Osteoblast (primary cell): ENCODE data around the gene GTF2IRD1. TPM values are rescaled to one million over a fixed set of nuclear protein-coding genes. Genes with fewer than 3 reads are reported as not detected.
"Not testable (repeated sequence)": the region's sequence is repeated elsewhere in the genome, so short reads cannot be mapped to it uniquely, and the experiment has no call there.

ENCODE experiments used
- DNase-seq: peaks from one replicate; pipeline ENCODE4 v3.0.0; 2011; ENCODE audit warnings: low spot score, mixed read lengths; ENCODE audit not compliant: insufficient read length; ENCODE audit errors: missing footprints
- H2AFZ ChIP-seq: 2 replicates; pipeline ENCODE4 v1.6.0; 2011; ENCODE audit warnings: mild to moderate bottlenecking, low read length
- H3K27ac ChIP-seq: 2 replicates; pipeline ENCODE4 v1.5.1; 2011; ENCODE audit warnings: mild to moderate bottlenecking, low read depth, low read length, moderate library complexity
- H3K27me3 ChIP-seq: 2 replicates; pipeline ENCODE4 v1.6.0; 2012; ENCODE audit warnings: mild to moderate bottlenecking, control low read depth, inconsistent platforms, low read length, moderate library complexity; ENCODE audit not compliant: insufficient read depth
- H3K36me3 ChIP-seq: 2 replicates; pipeline ENCODE4 v1.5.1; 2011; ENCODE audit warnings: mild to moderate bottlenecking, low read length, control low read depth, moderate library complexity; ENCODE audit not compliant: insufficient read depth
- H3K4me1 ChIP-seq: 2 replicates; pipeline ENCODE4 v1.5.1; 2011; ENCODE audit warnings: mild to moderate bottlenecking, low read length, control low read depth, moderate library complexity; ENCODE audit not compliant: insufficient read depth
- H3K4me2 ChIP-seq: 2 replicates; pipeline ENCODE4 v1.6.0; 2011; ENCODE audit warnings: mild to moderate bottlenecking, low read length; ENCODE audit not compliant: insufficient read depth
- H3K4me3 ChIP-seq: fragments of 200-600 bp; sonication (generic); 3 replicates; pipeline ENCODE4 v1.5.1; 2012; ENCODE audit warnings: mild to moderate bottlenecking, low read length, inconsistent platforms; ENCODE audit not compliant: insufficient read depth
- H3K79me2 ChIP-seq: 2 replicates; pipeline ENCODE4 v1.6.0; 2012; ENCODE audit warnings: mild to moderate bottlenecking, low read length, control low read depth, inconsistent platforms; ENCODE audit not compliant: insufficient read depth
- H3K9me3 ChIP-seq: 2 replicates; pipeline ENCODE4 v1.5.1; 2011; ENCODE audit warnings: low read depth, low read length, control low read depth
- H4K20me1 ChIP-seq: 2 replicates; pipeline ENCODE4 v1.6.0; 2012; ENCODE audit warnings: mild to moderate bottlenecking, low read length, control low read depth; ENCODE audit not compliant: insufficient read depth
- total RNA-seq: library from RNA; depleted of rRNA; stranded (reverse); fragments of >200 nt; gene quantifications from 2 replicates; pipeline ENCODE4 v1.2.3, GENCODE V29; 2012
- TF ChIP-seq, protein P1 (sequence below): IDR thresholded peaks from 2 replicates; pipeline ENCODE4 v1.5.1; 2011; ENCODE audit warnings: mild to moderate bottlenecking, low read depth, low read length, moderate library complexity; ENCODE audit errors: extremely low read depth

The GTF2IRD1 gene
- total RNA-seq, 1 donor: 15.9 TPM

DNA sequence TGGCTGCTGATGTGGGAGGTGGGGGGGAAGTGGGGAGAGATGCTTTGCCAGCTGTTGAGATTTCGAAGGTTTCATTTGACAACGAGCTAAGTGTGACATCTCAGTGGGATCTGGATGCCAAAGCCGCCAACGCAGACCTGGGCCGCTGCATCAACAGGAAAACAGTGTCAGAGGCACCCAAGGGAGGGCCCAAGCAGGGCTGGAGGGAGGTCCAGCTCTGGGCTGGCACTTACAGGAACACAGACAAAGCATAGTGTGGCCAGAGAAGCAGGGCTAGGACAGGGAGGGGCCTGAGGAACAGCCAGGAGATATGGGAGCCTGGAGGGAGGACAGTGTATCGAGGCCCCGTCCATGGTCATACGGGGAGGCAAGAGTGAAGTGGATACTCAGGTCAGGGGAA is 73.1 kb downstream of the GTF2IRD1 start:
- no peaks in the 10 kb centered on the region for H4K20me1 ChIP-seq
- no peaks in the 10 kb centered on the region for H3K4me1 ChIP-seq
- peak; percentile 41 for DNase-seq
- H3K36me3 ChIP-seq: peaks cover 36% of the 10 kb centered on the region
- H3K27ac ChIP-seq: no peak overlapping the region
- TF ChIP-seq, protein P1, sequence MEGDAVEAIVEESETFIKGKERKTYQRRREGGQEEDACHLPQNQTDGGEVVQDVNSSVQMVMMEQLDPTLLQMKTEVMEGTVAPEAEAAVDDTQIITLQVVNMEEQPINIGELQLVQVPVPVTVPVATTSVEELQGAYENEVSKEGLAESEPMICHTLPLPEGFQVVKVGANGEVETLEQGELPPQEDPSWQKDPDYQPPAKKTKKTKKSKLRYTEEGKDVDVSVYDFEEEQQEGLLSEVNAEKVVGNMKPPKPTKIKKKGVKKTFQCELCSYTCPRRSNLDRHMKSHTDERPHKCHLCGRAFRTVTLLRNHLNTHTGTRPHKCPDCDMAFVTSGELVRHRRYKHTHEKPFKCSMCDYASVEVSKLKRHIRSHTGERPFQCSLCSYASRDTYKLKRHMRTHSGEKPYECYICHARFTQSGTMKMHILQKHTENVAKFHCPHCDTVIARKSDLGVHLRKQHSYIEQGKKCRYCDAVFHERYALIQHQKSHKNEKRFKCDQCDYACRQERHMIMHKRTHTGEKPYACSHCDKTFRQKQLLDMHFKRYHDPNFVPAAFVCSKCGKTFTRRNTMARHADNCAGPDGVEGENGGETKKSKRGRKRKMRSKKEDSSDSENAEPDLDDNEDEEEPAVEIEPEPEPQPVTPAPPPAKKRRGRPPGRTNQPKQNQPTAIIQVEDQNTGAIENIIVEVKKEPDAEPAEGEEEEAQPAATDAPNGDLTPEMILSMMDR: no peak
- no peak overlapping the region for H3K4me2 ChIP-seq
- H3K9me3 ChIP-seq: peaks cover 2% of the 10 kb centered on the region
- no peak overlapping the region for H2AFZ ChIP-seq
- H3K27me3 ChIP-seq: no peaks in the 10 kb centered on the region
- no peak overlapping the region for H3K4me3 ChIP-seq
- no peaks in the 10 kb centered on the region for H3K79me2 ChIP-seq

- no peak overlapping the region for H3K27ac ChIP-seq
- H3K4me3 ChIP-seq: no peak overlapping the region
- H2AFZ ChIP-seq: no peak overlapping the region
- no peaks in the 10 kb centered on the region for H3K4me1 ChIP-seq
- no peak for DNase-seq
- no peaks in the 10 kb centered on the region for H3K9me3 ChIP-seq
- TF ChIP-seq, protein P1: no peak
- H4K20me1 ChIP-seq: no peaks in the 10 kb centered on the region
- peaks cover 42% of the 10 kb centered on the region for H3K36me3 ChIP-seq
- no peak overlapping the region for H3K4me2 ChIP-seq
- H3K27me3 ChIP-seq: no peaks in the 10 kb centered on the region
- H3K79me2 ChIP-seq: no peaks in the 10 kb centered on the region
Measured at GRCh38 chr7:74527842-74528241, 74.1 kb downstream of the GTF2IRD1 start.

DNA sequence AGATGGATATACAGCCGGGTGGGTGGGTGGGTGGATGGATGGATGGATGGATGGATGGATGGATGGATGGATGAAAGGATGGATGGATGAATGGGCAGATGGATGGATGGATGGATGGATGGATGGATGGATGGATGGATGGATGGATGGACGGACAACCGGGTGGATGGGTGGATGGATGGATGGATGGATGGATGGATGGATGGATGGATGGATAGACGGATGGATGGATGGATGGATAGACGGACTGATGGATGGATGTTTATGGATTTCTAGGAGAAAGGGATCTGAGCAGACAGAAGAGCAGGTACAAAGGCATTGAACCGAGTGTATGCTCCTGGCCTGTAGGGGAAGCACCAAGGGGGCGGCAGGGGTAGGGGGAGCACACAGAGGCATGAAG is 75.1 kb downstream of the GTF2IRD1 start:
- not testable (repeated sequence) for H3K79me2 ChIP-seq, H3K4me2 ChIP-seq, H3K4me3 ChIP-seq, H3K27me3 ChIP-seq, H2AFZ ChIP-seq, H3K4me1 ChIP-seq, H3K9me3 ChIP-seq, H4K20me1 ChIP-seq, H3K27ac ChIP-seq
- peak; percentile 5 for DNase-seq
- H3K36me3 ChIP-seq: peaks cover 42% of the 10 kb centered on the region

GRCh38 chr7:74535951-74536356 is 82.2 kb downstream of the GTF2IRD1 start:
- Histone ChIP-seq H3K4me1 (no peaks in the 10 kb centered on the region), H3K27me3 (no peaks in the 10 kb centered on the region), H3K36me3 (peaks cover 50% of the 10 kb centered on the region), H2AFZ (no peak overlapping the region), H3K79me2 (no peaks in the 10 kb centered on the region), H3K4me3 (no peak overlapping the region), H3K9me3 (no peaks in the 10 kb centered on the region), H3K4me2 (no peak overlapping the region), H4K20me1 (no peaks in the 10 kb centered on the region), H3K27ac (no peak overlapping the region)
- TF ChIP-seq, protein P1: no peak
- DNase-seq: peak; percentile 58

- DNase-seq, H3K4me2 ChIP-seq, H2AFZ ChIP-seq, H3K27me3 ChIP-seq, H3K79me2 ChIP-seq, H3K9me3 ChIP-seq, H3K4me1 ChIP-seq, H3K27ac ChIP-seq, H4K20me1 ChIP-seq, H3K4me3 ChIP-seq: not testable (repeated sequence)
- H3K36me3 ChIP-seq: peaks cover 55% of the 10 kb centered on the region
Measured at GRCh38 chr7:74541937-74542336, 88.2 kb downstream of the GTF2IRD1 start.
